Esophagus muscularis mucosa (tissue), 3 donors: ENCODE measurements around the gene SLC16A4.

Experiments used
- CTCF ChIP-seq, 3 experiments: fragments of 200-600 bp in 2 of 3; fragments of 450-650 bp in 1 of 3; sonication (generic) in 2 of 3; IDR thresholded peaks; one replicate each; pipeline ENCODE4 v1.5.1; 2017 to 2019; ENCODE audit warnings: antibody characterized with exemption in 3 of 3, mild to moderate bottlenecking in 2 of 3, moderate library complexity in 1 of 3
- POLR2A ChIP-seq: fragments of 450-650 bp; IDR thresholded peaks from one replicate; pipeline ENCODE4 v1.6.1; 2017; ENCODE audit warnings: antibody characterized with exemption, moderate library complexity, mild to moderate bottlenecking, low read depth
- POLR2AphosphoS5 ChIP-seq, 2 donors: sonication (generic); formaldehyde crosslinking; IDR thresholded peaks; one replicate each; pipeline ENCODE4 v1.6.1; 2017; ENCODE audit warnings: antibody characterized with exemption in 2 of 2

- TF ChIP-seq POLR2A (no peak), POLR2AphosphoS5 (IDR thresholded peaks at IDR 0.05) (no peak), CTCF (IDR thresholded peaks at IDR 0.05) (no peak)
Measured at GRCh38 chr1:110426854-110427253, 36.0 kb upstream of the SLC16A4 start.
